ENCODE results near the gene ADGRG4.
A peak's percentile ranks its signal among the peaks of the same experiment; 100 is the strongest.

The ADGRG4 gene

DNA sequence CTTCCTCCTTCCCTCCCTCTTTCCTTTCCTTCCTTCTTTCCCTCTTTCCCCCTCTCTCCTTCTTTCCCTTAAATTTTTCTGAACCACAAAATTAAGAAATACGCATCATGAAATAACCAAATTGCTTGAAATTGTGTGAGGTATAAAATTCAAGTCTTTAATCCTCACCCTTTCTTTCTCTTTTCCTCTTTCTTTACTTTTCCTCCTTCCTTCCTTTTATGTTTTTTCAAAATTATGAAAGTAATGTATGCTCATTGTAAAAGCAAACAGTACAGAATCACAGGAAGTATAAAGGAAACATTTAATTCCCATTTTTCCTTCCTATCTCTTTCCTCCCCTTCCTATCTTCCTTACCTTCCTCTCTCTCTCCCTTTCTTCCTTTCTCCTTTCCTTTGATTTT is 5.4 kb downstream of the ADGRG4 start:
- DNase-seq: no peak

GRCh38 chrX:136307471-136307870 is 6.7 kb downstream of the ADGRG4 start:
- DNase-seq: no peak

DNA sequence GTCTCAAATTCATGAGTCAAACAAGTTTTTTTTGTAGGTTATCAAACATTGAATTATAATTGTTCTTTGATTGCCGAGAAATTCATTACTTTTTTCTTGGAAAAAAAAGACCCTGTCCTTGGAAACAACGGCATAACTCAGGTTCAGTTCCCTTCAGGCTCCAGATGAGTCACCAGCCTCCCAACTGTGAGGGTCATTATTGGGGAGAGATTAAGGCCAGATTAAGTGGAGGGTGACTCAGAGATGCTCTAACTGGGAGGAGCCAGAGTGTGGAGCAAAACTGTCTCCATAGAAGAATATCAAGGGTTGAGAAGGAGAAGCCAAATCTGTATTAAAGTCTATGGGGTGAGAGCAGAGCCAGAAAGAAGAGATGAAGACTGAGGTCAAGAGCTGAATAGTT is 9.6 kb downstream of the ADGRG4 start:
- DNase-seq: peak; percentile 39

GRCh38 chrX:136318156-136318555 is 17.4 kb downstream of the ADGRG4 start:
- DNase-seq: no peak

- DNase-seq: no peak
These were observed 18.3 kb downstream of the ADGRG4 start for GRCh38 chrX:136318895-136319597.

- no peak for DNase-seq
These were observed 18.8 kb downstream of the ADGRG4 start for GRCh38 chrX:136319600-136319999.

DNA sequence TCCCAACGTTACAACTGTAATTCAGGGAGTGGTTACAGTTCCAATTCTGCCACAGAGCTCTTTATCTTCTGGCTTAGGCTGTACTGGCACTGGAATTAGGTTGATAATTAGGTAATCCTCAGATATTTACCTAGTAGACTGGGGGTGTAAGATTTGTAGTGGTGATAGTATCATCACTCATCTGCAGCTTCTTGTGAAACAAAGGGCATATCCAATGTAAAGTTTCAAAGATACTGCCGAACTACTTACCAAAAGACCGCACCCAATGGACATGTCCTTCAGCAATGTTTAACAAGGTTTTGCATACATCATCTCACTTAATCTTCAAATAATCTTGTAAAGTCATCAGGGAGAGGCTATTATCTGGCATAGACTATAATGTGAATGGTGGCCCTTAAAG is 20.8 kb downstream of the ADGRG4 start:
- no peak for DNase-seq

DNA sequence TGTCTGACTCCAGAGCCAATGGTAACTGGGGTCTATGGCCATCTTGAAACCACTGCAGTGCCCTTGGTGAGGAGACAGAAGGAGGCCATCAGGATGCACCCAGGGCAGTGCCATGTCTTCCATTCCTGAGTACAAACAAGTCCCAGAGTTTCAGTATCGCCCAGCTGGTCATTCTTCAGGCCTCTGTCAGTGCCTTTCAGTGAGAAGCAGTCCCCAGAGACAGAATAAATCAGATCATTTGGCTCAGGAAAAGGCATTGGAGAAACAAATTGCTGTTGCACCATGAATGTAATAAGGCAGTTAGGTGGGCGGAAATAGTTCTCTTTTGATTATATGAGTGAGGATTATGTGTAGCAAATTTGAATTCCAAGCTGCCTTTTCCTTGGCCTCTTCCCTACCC is 21.3 kb downstream of the ADGRG4 start:
- no peak for DNase-seq

DNA sequence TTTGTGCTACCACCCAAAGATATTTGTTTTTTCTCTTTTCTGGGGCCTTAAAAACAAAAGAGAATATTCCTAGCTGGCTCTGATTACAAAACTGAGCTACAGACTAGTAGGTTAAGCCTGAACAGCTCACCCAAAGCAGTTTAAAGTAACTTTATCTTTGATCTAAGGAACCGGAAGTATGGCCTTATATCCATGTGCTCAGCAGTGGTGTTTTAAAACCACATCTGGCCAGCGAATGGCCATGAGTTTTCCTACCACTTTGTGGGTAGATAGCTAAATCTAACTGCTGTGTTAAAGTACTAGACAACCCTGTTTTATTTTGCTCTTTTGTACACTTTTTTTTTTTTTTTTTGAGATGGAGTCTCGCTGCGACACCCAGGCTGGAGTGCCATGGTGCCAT is 24.6 kb downstream of the ADGRG4 start:
- no peak for DNase-seq

GRCh38 chrX:136328933-136329332 is 28.2 kb downstream of the ADGRG4 start:
- DNase-seq: no peak

DNA sequence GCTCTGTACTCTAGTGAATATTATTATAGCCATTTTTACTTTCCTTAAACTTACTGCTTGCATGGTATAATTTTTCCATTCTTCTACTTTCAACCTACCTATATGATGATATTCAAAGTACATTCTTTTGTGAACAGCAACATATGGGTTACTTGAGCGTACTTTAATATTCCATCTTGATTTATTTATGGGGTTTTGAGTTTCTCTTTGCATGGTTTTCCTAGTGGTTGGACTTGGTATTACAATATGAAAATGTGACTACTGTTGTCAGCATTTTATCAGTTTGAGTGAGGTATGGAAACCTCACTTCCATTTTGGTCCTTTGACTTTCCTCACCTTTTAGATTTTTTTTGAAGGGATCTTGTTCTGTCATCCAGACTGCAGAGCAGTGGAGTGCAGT is 35.9 kb downstream of the ADGRG4 start:
- DNase-seq: no peak

- no peak for DNase-seq
These were observed 38.9 kb downstream of the ADGRG4 start for GRCh38 chrX:136339702-136340101.

DNA sequence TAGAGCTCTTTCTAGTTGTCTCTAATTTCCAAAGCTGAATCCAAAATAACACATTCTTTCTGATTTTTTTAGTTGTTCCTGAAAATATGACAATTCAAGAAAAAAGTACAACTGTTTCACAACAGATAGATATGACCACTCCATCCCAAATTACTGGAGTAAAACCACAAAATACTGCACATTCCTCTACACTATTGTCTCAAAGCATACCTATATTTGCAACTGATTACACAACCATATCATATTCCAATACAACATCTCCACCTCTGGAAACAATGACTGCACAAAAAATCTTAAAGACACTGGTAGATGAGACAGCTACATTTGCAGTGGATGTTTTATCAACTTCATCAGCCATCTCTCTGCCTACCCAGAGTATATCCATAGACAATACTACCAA is 43.6 kb downstream of the ADGRG4 start:
- DNase-seq: no peak

DNA sequence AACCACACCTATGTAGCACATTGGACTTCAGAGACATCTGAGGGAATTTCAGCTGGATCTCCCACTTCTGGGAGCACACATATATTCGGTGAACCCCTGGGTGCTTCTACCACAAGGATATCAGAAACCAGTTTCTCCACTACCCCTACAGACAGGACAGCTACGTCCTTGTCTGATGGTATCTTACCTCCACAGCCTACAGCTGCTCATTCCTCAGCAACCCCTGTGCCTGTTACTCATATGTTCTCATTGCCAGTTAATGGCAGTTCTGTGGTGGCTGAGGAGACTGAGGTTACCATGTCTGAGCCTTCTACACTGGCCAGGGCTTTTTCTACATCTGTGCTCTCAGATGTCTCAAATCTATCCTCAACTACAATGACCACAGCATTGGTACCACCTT is 45.7 kb downstream of the ADGRG4 start:
- no peak for DNase-seq

DNA sequence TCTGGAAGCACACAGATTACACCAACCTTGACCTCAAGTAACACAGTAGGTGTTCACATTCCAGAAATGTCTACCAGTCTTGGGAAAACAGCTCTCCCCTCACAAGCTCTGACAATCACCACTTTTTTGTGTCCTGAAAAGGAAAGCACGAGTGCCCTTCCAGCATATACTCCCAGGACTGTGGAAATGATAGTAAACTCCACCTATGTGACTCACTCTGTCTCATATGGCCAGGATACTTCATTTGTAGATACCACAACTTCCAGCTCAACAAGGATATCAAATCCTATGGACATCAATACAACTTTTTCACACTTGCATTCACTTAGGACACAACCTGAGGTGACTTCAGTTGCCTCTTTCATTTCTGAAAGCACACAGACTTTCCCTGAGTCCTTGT is 46.9 kb downstream of the ADGRG4 start:
- DNase-seq: no peak

GRCh38 chrX:136353526-136354093 is 52.8 kb downstream of the ADGRG4 start:
- no peak for DNase-seq

GRCh38 chrX:136354201-136354600 is 53.4 kb downstream of the ADGRG4 start:
- DNase-seq: no peak

DNA sequence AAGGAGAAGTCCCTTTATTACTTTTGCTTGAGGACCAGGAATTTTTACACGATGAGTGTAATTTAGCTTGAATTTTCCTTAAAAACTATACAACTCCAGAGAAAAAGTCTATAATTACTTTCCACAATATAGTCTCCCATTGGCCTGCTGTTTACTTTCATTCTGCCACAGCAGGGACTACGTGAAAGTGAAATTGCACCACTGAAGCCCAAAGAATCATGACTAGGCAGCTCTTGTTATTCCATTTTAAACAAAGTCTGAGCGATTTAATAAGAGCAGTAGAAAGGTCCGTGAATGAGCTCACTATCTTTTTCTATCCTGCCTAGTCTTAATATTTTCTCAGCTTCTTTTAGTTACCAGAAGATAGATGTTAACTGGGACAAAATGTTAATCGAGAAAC is 68.6 kb downstream of the ADGRG4 start:
- DNase-seq: no peak

GRCh38 chrX:136376713-136377112 is 76.0 kb downstream of the ADGRG4 start:
- no peak for DNase-seq

DNA sequence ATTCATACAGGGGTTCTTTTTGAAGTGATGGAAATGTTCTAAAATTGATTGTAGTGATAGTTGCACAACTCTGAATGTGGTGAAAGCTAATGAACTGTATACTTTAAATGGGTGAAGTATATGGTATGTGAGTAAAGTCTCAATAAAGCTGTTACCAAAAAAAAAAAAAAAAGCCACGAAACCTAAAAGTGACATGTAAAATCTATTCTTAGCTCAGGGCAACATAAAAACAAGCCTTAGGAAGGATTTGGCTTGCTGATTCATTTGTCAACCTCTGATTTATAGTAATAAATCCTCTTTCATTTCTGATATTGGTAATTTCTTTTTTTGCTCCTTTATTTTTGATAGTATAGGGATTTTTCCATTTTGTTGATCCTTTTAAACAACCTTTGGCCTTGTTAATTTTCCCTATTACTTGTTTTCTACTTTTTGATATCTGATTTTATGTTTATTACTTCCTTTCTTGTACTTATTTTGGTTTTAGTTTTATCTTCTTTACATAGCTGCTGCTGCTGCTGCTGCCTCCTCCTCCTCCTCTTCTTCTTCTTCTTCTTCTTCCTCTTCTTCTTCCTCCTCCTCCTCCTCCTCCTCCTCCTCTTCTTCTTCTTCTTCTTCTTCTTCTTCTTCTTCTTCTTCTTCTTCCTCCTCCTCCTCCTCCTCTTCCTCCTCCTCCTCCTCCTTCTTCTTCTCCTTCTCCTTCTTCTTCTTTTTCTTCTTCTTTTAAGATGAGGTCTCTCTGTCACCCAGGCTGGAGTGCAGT is 79.4 kb downstream of the ADGRG4 start:
- DNase-seq: no peak

DNA sequence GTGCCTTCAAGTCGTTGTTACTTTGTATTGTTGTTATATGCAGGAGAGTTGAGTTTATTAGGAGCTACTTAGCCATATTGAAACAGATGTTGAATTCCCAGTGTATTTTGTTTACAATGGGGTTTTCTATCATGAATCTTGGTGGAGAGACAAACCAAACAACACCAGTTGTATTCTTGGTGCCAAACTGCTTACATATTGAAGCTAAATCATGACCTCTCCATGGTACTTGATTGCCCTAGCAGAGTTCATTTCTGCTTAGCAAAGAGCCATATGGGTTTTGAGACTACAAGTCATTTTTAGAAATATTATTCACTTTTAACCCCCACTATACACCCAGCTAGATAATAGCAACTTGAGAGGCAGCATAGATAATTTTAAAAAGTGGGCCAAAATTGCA is 85.4 kb downstream of the ADGRG4 start:
- no peak for DNase-seq

- no peak for DNase-seq
These were observed 86.1 kb downstream of the ADGRG4 start for GRCh38 chrX:136386826-136387225.

DNA sequence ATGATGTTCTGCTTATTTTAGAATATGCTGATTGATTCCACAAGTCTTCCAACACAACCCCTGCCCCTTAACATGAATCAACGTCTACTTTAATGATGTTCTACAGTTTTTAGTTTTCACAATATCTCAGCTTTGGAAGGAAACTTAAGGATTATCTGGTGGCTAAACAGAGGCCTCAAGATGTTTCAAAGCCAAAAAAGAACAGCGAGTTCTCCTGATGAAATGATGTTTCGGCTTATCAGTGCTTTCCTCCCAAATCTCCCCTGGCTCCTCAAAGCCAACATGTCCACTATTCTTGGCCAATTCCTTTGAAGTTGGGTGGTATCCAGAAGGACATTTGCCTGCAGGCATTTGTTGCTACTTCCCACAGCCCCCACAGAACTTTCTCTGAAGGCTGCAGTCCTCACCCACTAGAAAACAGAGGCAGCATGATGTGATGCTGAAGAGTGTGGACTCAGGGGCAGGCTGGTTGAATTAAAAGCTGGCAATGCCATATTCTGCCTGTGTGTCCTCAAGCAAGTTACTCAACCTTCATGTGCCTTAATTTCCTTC is 87.3 kb downstream of the ADGRG4 start:
- no peak for DNase-seq

DNA sequence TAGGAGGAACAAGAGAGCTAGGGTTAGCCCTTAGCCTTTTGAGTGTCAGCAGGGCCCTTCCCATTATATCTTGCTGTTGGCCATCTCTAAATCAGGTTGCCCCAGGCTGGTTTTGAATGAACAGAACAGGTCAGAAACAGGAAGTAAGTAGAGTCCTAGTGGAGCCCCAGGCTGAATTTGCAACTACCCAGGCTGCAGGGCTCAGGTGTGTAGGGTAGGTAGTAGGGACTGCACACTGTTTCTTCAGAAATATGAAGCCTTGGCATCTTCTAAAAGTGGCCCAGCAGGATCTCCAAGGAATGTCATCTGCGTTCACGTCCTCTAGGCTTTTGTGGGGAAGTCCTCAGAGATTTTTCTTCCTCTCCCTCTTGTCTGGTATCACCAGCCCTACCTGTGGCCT is 90.2 kb downstream of the ADGRG4 start:
- DNase-seq: no peak

Measured in fibroblast of skin of back (primary cell).